Omental fat pad (tissue), 4 donors: ENCODE results near the gene IFT80. TPM values are rescaled to one million over a fixed set of nuclear protein-coding genes. Genes with fewer than 3 reads are reported as not detected.

Experiments used
- ATAC-seq: fragments of 150-250 bp; one replicate; pipeline ENCODE4 v1.9.1; 2016; ENCODE audit warnings: mild to moderate bottlenecking, moderate library complexity; ENCODE audit not compliant: low FRiP score
- DNase-seq: peaks from one replicate; pipeline ENCODE4 v3.0.0-alpha.2; 2019; ENCODE audit warnings: low spot score
- CTCF ChIP-seq, 3 donors: fragments of 450-650 bp; IDR thresholded peaks; one replicate each; pipeline ENCODE4 v1.5.1; 2016 to 2017; ENCODE audit warnings: antibody characterized with exemption in 3 of 3, mild to moderate bottlenecking in 3 of 3, moderate library complexity in 2 of 3
- total RNA-seq, 4 donors: library from RNA; depleted of rRNA; stranded (reverse); fragments of >200 nt; gene quantifications; one replicate each; pipeline ENCODE4 v1.1.0, GENCODE V29; 2016

IFT80 gene
- total RNA-seq, 4 donors from 2014 or later = 13.9 to 34.5 (median 19.9) TPM

GRCh38 chr3:160296591-160296990, 102.4 kb downstream of the IFT80 start:
- no peak for DNase-seq
- TF ChIP-seq CTCF (IDR thresholded peaks at IDR 0.05) = no peak
- no peak for ATAC-seq

- no peak for TF ChIP-seq CTCF (IDR thresholded peaks at IDR 0.05)
- DNase-seq (no peak), ATAC-seq (no peak)
Measured at GRCh38 chr3:160291909-160292299, 107.1 kb downstream of the IFT80 start.

DNA sequence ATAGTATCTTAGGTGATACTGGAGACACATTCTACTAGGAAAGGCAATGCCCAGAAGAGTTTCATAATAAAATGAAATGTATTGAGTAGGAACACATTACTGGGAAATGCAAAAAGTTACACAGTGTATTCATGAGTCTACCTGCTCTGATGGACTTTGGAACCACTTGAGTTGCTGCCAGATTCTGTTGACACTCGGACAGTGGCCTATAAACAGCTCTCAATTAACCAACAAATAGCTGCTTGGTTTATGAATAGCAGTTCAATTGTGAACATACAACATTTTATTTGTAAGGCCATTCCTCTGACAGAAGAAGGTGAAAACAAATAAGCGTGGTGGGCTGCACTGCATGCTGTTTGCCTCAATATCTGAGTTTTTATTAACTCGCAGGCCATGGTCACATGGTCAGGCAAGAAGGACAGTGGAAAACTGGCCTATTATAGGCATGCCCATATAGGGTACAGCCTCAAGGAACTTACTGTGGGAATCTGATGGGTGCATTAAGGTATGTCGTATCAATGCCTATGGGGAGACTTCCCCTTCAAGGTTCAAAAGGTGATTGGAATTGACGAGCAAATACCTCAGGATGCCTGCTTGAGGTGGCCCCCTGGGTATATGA, 107.6 kb downstream of the IFT80 start:
- no peak for ATAC-seq
- no peak for TF ChIP-seq CTCF (IDR thresholded peaks at IDR 0.05)
- no peak for DNase-seq

DNA sequence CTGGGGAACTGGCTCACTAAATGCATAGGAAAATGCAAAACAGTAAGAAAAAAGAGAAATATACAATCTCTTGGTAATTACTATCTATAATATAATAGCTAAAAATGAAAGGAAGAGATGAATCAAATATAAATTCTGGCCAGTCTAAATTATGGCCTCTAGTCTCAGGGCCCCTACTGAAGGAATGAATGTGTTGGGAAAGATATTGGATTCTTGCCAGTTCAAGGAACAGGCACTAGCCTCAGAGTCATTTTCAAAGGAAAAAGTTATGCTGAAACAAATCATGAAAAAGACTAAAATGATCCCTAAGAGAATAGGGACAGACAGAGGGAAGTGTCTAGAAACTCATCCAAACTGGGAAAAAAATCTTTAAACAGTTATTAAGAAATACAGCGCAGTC, 111.4 kb downstream of the IFT80 start:
- ATAC-seq = no peak
- no peak for TF ChIP-seq CTCF (IDR thresholded peaks at IDR 0.05)
- no peak for DNase-seq

GRCh38 chr3:160286231-160286630, 112.8 kb downstream of the IFT80 start:
- DNase-seq = no peak
- TF ChIP-seq CTCF (IDR thresholded peaks at IDR 0.05) = no peak
- ATAC-seq = no peak

DNA sequence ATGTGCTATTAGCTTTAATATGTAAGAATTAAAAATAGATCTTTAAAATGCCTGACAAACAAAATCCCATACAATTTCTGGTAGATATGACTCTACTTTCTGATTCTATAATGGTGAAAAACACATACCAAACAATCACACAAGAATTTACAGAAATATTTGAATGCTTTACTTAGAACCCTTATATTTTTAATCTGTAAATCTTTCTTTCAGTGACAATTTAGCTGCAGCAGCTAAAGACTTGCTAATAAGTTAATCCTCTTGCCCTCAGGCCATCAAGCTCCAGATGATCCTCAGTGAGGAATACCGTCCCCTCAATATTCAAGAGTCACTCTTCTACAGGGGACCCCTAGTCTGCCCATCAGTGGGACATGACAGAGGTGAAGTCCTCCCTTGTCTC, 118.2 kb downstream of the IFT80 start:
- TF ChIP-seq CTCF (IDR thresholded peaks at IDR 0.05) = no peak
- DNase-seq (no peak), ATAC-seq (no peak)

DNA sequence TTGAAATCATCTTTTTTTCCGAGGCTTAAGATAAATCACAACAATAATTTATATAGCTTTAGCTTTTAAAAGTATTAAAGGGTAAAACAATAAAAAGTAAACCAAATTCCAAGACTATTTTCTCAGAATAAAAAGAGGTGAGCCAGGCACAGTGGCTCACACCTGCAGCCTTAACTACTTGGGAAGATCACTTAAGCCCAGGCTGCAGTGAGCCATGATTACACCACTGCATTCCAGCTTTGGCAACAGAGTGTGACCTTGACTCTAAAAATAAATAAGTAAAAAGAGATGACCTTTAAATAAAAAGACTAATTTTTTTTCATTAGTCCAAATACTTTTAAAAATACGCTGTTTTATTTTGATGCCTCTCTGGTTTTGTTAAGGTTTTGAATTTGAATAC, 119.4 kb downstream of the IFT80 start:
- ATAC-seq (no peak), DNase-seq (no peak)
- no peak for TF ChIP-seq CTCF (IDR thresholded peaks at IDR 0.05)
